Epithelial cell of esophagus (primary cell): ENCODE data around the gene RAB13.
"Not testable (repeated sequence)": the region's sequence is repeated elsewhere in the genome, so short reads cannot be mapped to it uniquely, and the experiment has no call there.

Experiments used
- DNase-seq: peaks from one replicate; pipeline ENCODE4 v3.0.0; 2010; ENCODE audit warnings: low read depth
- H3K4me3 ChIP-seq: 2 replicates; pipeline ENCODE4 v1.5.1; 2011; ENCODE audit warnings: mild to moderate bottlenecking, low read length, control low read depth
- CTCF ChIP-seq: IDR thresholded peaks from 2 replicates; pipeline ENCODE4 v1.5.1; 2011; ENCODE audit warnings: low read depth, mild to moderate bottlenecking, low read length, control low read depth, inconsistent platforms; ENCODE audit not compliant: insufficient read depth; ENCODE audit errors: missing control alignments

Gene RAB13

GRCh38 chr1:153985941-153986761 is at the start of gene RAB13:
Gene RAB13 (minus strand): TSS chr1:153986339. CDS start chr1:153986236, 103 bp downstream.
- peak; percentile 89 for DNase-seq
- TF ChIP-seq CTCF = no peak
- H3K4me3 ChIP-seq = peak within 1 kb of the TSS; percentile 63

GRCh38 chr1:154033697-154034096 is 47.6 kb upstream of the RAB13 start:
- not testable (repeated sequence) for DNase-seq, H3K4me3 ChIP-seq

GRCh38 chr1:154019940-154020339 is 33.8 kb upstream of the RAB13 start:
- no peak for TF ChIP-seq CTCF
- DNase-seq = no peak
- H3K4me3 ChIP-seq = no peak overlapping the region

- H3K4me3 ChIP-seq = no peak overlapping the region
- no peak for DNase-seq
- TF ChIP-seq CTCF = no peak
Observed at GRCh38 chr1:154019269-154019668, 33.1 kb upstream of the RAB13 start.

- no peak overlapping the region for H3K4me3 ChIP-seq
- peak; percentile 62 for DNase-seq
- TF ChIP-seq CTCF = no peak
Observed at GRCh38 chr1:154014154-154014907, 28.2 kb upstream of the RAB13 start.

GRCh38 chr1:154012543-154012942 is 26.4 kb upstream of the RAB13 start:
- DNase-seq, H3K4me3 ChIP-seq: not testable (repeated sequence)

- DNase-seq = no peak
- H3K4me3 ChIP-seq = no peak overlapping the region
- TF ChIP-seq CTCF = no peak
Observed at GRCh38 chr1:154012129-154012528, 26.0 kb upstream of the RAB13 start.

- no peak for DNase-seq
Observed at GRCh38 chr1:154006136-154006535, 20.0 kb upstream of the RAB13 start.

More at GRCh38 chr1:154006136-154006535, 20.0 kb upstream of the RAB13 start:
- H3K4me3 ChIP-seq = no peak overlapping the region
- no peak for TF ChIP-seq CTCF
